Transverse colon (tissue), 4 donors: Measurements from ENCODE around the gene CCDC184. TPM values are rescaled to one million over a fixed set of nuclear protein-coding genes. Genes with fewer than 3 reads are reported as not detected.

Source experiments
- DNase-seq: peaks from one replicate; pipeline ENCODE4 v3.0.0-alpha.2; 2019
- H3K27ac ChIP-seq, 4 donors: fragments of 200-600 bp; sonication (generic); 2 replicates each; pipeline ENCODE4 v1.5.1; 2016 to 2018; ENCODE audit warnings: inconsistent platforms in 4 of 4
- H3K27me3 ChIP-seq: fragments of 200-600 bp; sonication (generic); 2 replicates; pipeline ENCODE4 v1.5.1; 2017; ENCODE audit warnings: inconsistent platforms
- H3K36me3 ChIP-seq, 4 donors: fragments of 200-600 bp; sonication (generic); 2 replicates each; pipeline ENCODE4 v1.5.1; 2017 to 2019; ENCODE audit warnings: inconsistent platforms in 4 of 4
- H3K4me1 ChIP-seq, 4 donors: fragments of 200-600 bp; sonication (generic); 2 replicates each; pipeline ENCODE4 v1.5.1; 2017 to 2020; ENCODE audit warnings: inconsistent platforms in 4 of 4
- H3K4me3 ChIP-seq, 4 donors: fragments of 200-600 bp; sonication (generic); 1 replicate in 1 of 4; 2 replicates in 3 of 4; pipeline versions ENCODE4 v1.5.1 to v1.6.1; 2017 to 2019; ENCODE audit warnings: inconsistent platforms in 4 of 4
- H3K9me3 ChIP-seq, 2 donors: fragments of 200-600 bp; sonication (generic); 2 replicates each; pipeline ENCODE4 v1.5.1; 2017 to 2019; ENCODE audit warnings: inconsistent platforms in 2 of 2
- CTCF ChIP-seq, 5 experiments: fragments of 200-600 bp in 3 of 5; fragments of 450-650 bp in 2 of 5; sonication (generic) in 3 of 5; IDR thresholded peaks; 1 replicate in 2 of 5; 2 replicates in 3 of 5; pipeline ENCODE4 v1.5.1; 2016 to 2017; ENCODE audit warnings: antibody characterized with exemption in 5 of 5, inconsistent platforms in 3 of 5, mild to moderate bottlenecking in 2 of 5, moderate library complexity in 1 of 5
- EP300 ChIP-seq: sonication (generic); formaldehyde crosslinking; IDR thresholded peaks from one replicate; pipeline ENCODE4 v1.6.1; 2017; ENCODE audit warnings: antibody characterized with exemption, low read depth
- POLR2A ChIP-seq: fragments of 450-650 bp; IDR thresholded peaks from one replicate; pipeline ENCODE4 v1.6.1; 2016; ENCODE audit warnings: antibody characterized with exemption, mild to moderate bottlenecking, moderate library complexity
- POLR2AphosphoS5 ChIP-seq, 3 donors: sonication (generic); formaldehyde crosslinking; IDR thresholded peaks; one replicate each; pipeline ENCODE4 v1.6.1; 2016; ENCODE audit warnings: antibody characterized with exemption in 3 of 3
- WGBS, 2 donors: methylation state at CpG; one replicate each; pipeline ENCODE4 v1.1.5; 2018; ENCODE audit warnings: low coverage in 1 of 2; 5-methylcytosine and 5-hydroxymethylcytosine counted together
- in situ Hi-C, 4 donors: fragments of 200-750 bp; cut with MboI; loops; one replicate each; pipeline versions ENCODE4 v1.15.0 to v1.15.1; 2017; ENCODE audit warnings: low sequenced_read_pairs in 3 of 4, low pct_ligation_motif_present in 1 of 4, low pct_unique_long_range_greater_than_20kb in 1 of 4
- intact Hi-C: fragments of 100-400 bp; cut with DNase I; formaldehyde crosslinking; loops from one replicate; pipeline ENCODE4 v1.15.1; 2023; ENCODE audit warnings: low total_unique reads
- total RNA-seq, 4 donors: library from RNA; depleted of rRNA; stranded (reverse); fragments of >200 nt; gene quantifications; one replicate each; pipeline ENCODE4 v1.1.0, GENCODE V29; 2016

CCDC184 gene
- total RNA-seq, 4 donors from 2014 or later, result 0.27 to 0.79 TPM; not detected in 2

GRCh38 chr12:48169011-48169410, 14.4 kb upstream of the CCDC184 start:
- H3K4me3 ChIP-seq, result no peak overlapping the region
- no peaks in the 10 kb centered on the region for H3K36me3 ChIP-seq
- intact Hi-C loops (no loop called here), in situ Hi-C loops (loop anchor here (10.0 to 25.0 kb wide), 4 partner anchors 64 to 307 kb away; partner anchors contain the start of genes TMEM106C (in 3 of the 4) and SENP1 (in 1 of the 4))
- DNase-seq, result no peak
- TF ChIP-seq EP300 (no peak), POLR2AphosphoS5 (IDR thresholded peaks at IDR 0.05) (no peak), POLR2A (no peak), CTCF (IDR thresholded peaks at IDR 0.05) (no peak)
- no peak overlapping the region for H3K27ac ChIP-seq
- no peaks in the 10 kb centered on the region for H3K27me3 ChIP-seq
- H3K4me1 ChIP-seq, result no peaks in the 10 kb centered on the region
- 89 to 98% methylated on average over 6 to 19 of the region's 19 CpGs for WGBS, 2 donors
- H3K9me3 ChIP-seq, result no peaks in the 10 kb centered on the region

DNA sequence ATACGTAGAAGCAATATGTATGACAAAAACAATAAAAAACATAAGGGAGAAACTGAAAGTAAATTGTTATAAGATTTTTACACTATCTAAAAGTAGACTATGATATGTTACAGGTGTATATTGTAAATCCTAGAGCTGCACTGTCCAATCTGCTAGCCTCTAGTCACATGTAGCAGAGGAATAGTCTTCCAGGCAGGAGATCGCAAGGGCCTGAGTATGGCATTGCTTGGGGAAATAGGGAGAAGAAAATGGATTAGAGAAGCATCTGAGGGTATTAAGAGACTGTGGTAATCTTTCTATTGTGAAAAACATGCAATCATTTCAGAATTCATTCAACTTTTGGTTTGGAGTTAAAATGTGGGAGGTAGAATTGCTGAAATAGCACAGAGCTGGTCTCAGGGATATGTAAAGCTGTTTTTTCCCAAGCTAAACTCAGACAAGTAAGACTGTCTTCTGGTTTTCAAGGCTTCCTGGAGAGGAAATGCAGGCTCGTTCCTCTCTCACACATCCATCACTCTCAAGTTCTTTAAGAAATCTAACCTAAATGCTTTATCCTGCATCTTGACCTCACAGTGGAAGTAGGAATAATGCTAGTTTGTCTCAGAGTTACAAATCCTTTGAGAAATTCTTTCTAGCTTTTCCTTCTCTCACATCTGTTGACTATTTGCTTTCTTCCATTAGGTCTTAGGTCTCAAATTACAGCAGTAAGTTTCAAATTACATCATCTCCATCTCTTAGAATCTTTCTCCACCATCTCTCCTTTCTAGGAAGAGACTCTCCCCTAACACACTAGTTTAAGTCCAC, 7.6 kb upstream of the CCDC184 start:
- TF ChIP-seq CTCF (IDR thresholded peaks at IDR 0.05), result no peak
- TF ChIP-seq POLR2A, result no peak
- TF ChIP-seq EP300, result no peak
- no peak for TF ChIP-seq POLR2AphosphoS5 (IDR thresholded peaks at IDR 0.05)
- no peaks in the 10 kb centered on the region for H3K4me1 ChIP-seq
- H3K36me3 ChIP-seq, result no peaks in the 10 kb centered on the region
- 66 to 76% methylated on average over 2 to 3 of the region's 3 CpGs for WGBS, 2 donors
- H3K27ac ChIP-seq, result no peak overlapping the region
- H3K9me3 ChIP-seq, result no peaks in the 10 kb centered on the region
- H3K27me3 ChIP-seq, result peaks cover 32% of the 10 kb centered on the region
- no peak for DNase-seq
- intact Hi-C loops, result no loop called here
- in situ Hi-C loops, result no loop called here
- no peak overlapping the region for H3K4me3 ChIP-seq

- H3K4me3 ChIP-seq, result no peak overlapping the region
- no peaks in the 10 kb centered on the region for H3K9me3 ChIP-seq
- intact Hi-C loops (no loop called here), in situ Hi-C loops (no loop called here)
- DNase-seq, result no peak
- peaks cover 38% of the 10 kb centered on the region for H3K27me3 ChIP-seq
- H3K27ac ChIP-seq, result no peak overlapping the region
- TF ChIP-seq CTCF (IDR thresholded peaks at IDR 0.05) (no peak), POLR2A (no peak), POLR2AphosphoS5 (IDR thresholded peaks at IDR 0.05) (no peak), EP300 (no peak)
- no peaks in the 10 kb centered on the region for H3K4me1 ChIP-seq
- no peaks in the 10 kb centered on the region for H3K36me3 ChIP-seq
These were observed 7.1 kb upstream of the CCDC184 start for GRCh38 chr12:48176417-48176751.

DNA sequence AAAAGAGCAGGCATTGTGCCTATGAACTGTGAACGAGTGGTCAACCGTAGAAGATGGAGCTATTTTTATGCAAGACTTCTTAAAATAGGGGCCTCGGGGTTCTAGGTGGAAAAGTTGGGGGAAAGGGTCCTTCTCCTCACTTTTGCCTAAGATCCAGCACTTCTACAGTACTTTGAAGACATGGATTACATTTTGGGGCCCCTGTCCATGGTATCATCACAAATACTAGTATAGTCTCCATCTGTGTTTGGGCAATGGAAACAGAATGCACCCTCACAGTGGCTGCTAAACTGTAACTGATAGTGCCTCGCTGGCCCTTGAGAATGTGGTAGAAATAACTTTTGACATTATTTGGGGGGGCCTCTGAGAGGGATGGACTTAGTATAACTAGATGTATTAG, 5.5 kb upstream of the CCDC184 start:
- in situ Hi-C loops, result no loop called here
- TF ChIP-seq CTCF (IDR thresholded peaks at IDR 0.05), result no peak
- no peak for TF ChIP-seq POLR2A
- TF ChIP-seq EP300, result no peak
- TF ChIP-seq POLR2AphosphoS5 (IDR thresholded peaks at IDR 0.05), result no peak
- no peaks in the 10 kb centered on the region for H3K36me3 ChIP-seq

More for the DNA sequence above, 5.5 kb upstream of the CCDC184 start:
- Histone ChIP-seq H3K4me1 (peaks cover 3 to 8% (median 7%) of the 10 kb centered on the region in 4 donors), H3K27me3 (peaks cover 54% of the 10 kb centered on the region), H3K9me3 (no peaks in the 10 kb centered on the region), H3K4me3 (no peak overlapping the region), H3K27ac (no peak overlapping the region)
- intact Hi-C loops, result no loop called here
- DNase-seq, result no peak
- WGBS, 2 donors, result 63 to 69% methylated on average over 3 to 4 of the region's 4 CpGs
